Measurements from ENCODE around the gene EPHA10. TPM values are rescaled to one million over a fixed set of nuclear protein-coding genes. Genes with fewer than 3 reads are reported as not detected.
A peak's percentile ranks its signal among the peaks of the same experiment; 100 is the strongest.

EPHA10 gene
- not detected for total RNA-seq

- Histone ChIP-seq H3K4me3 (ENCODE audit: low read length in 3 of 3) (no peak within 1 kb of the TSS), H3K9me3 (ENCODE audit: control insufficient read depth in 3 of 3, low read length in 3 of 3) (no peaks in the 10 kb centered on the region), H3K9ac (ENCODE audit: low read depth in 1 of 3, low read length in 3 of 3) (no peak within 1 kb of the TSS), H3K4me1 (ENCODE audit: control insufficient read depth in 3 of 3, insufficient read depth in 3 of 3, low read length in 3 of 3) (no peaks in the 10 kb centered on the region), H3K27me3 (ENCODE audit: control insufficient read depth in 3 of 3, insufficient read depth in 3 of 3, low read length in 3 of 3) (peaks cover 68 to 83% (median 72%) of the 10 kb centered on the region in 3 donors), H3K27ac (ENCODE audit: low read depth, low read length) (no peak within 1 kb of the TSS), H3K36me3 (ENCODE audit: control insufficient read depth in 3 of 3, insufficient read depth in 3 of 3, low read length in 3 of 3) (no peaks in the 10 kb centered on the region)
Measured at GRCh38 chr1:37764888-37765441, at the start of gene EPHA10. EPHA10 (minus strand) TSS chr1:37765120; CDS start chr1:37765066, 54 bp downstream.

- Histone ChIP-seq H3K36me3 (ENCODE audit: control insufficient read depth in 3 of 3, insufficient read depth in 3 of 3, low read length in 3 of 3) (peaks cover 12 to 27% (median 23%) of the 10 kb centered on the region in 3 donors), H3K9ac (ENCODE audit: low read depth in 1 of 3, low read length in 3 of 3) (peak overlapping the region in 2 of 3 donors; percentile 59 to 78), H3K4me3 (ENCODE audit: low read length in 3 of 3) (peak overlapping the region in 1 of 3 donors; percentile 26), H3K9me3 (ENCODE audit: control insufficient read depth in 3 of 3, low read length in 3 of 3) (no peaks in the 10 kb centered on the region), H3K27ac (ENCODE audit: low read depth, low read length) (peak overlapping the region; percentile 5), H3K4me1 (ENCODE audit: control insufficient read depth in 3 of 3, insufficient read depth in 3 of 3, low read length in 3 of 3) (peaks cover 21 to 25% (median 24%) of the 10 kb centered on the region in 3 donors), H3K27me3 (ENCODE audit: control insufficient read depth in 3 of 3, insufficient read depth in 3 of 3, low read length in 3 of 3) (no peaks in the 10 kb centered on the region)
Measured at GRCh38 chr1:37814252-37814651, 49.3 kb upstream of the EPHA10 start.

- Histone ChIP-seq H3K36me3 (ENCODE audit: control insufficient read depth in 3 of 3, insufficient read depth in 3 of 3, low read length in 3 of 3) (peaks cover 12 to 27% (median 23%) of the 10 kb centered on the region in 3 donors), H3K4me1 (ENCODE audit: control insufficient read depth in 3 of 3, insufficient read depth in 3 of 3, low read length in 3 of 3) (peaks cover 27 to 31% (median 30%) of the 10 kb centered on the region in 3 donors), H3K9ac (ENCODE audit: low read depth in 1 of 3, low read length in 3 of 3) (peak overlapping the region in 2 of 3 donors; percentile 59 to 78), H3K27me3 (ENCODE audit: control insufficient read depth in 3 of 3, insufficient read depth in 3 of 3, low read length in 3 of 3) (no peaks in the 10 kb centered on the region), H3K27ac (ENCODE audit: low read depth, low read length) (no peak overlapping the region), H3K9me3 (ENCODE audit: control insufficient read depth in 3 of 3, low read length in 3 of 3) (no peaks in the 10 kb centered on the region), H3K4me3 (ENCODE audit: low read length in 3 of 3) (no peak overlapping the region)
Measured at GRCh38 chr1:37813529-37814145, 48.7 kb upstream of the EPHA10 start.

GRCh38 chr1:37811027-37811655 is 46.2 kb upstream of the EPHA10 start:
- H3K27ac ChIP-seq (ENCODE audit: low read depth, low read length), result no peak overlapping the region
- H3K27me3 ChIP-seq (ENCODE audit: control insufficient read depth in 3 of 3, insufficient read depth in 3 of 3, low read length in 3 of 3), result no peaks in the 10 kb centered on the region
- no peak overlapping the region for H3K9ac ChIP-seq (ENCODE audit: low read depth in 1 of 3, low read length in 3 of 3)
- H3K4me3 ChIP-seq (ENCODE audit: low read length in 3 of 3), result no peak overlapping the region
- H3K9me3 ChIP-seq (ENCODE audit: control insufficient read depth in 3 of 3, low read length in 3 of 3), result no peaks in the 10 kb centered on the region
- H3K4me1 ChIP-seq (ENCODE audit: control insufficient read depth in 3 of 3, insufficient read depth in 3 of 3, low read length in 3 of 3), result peaks cover 34 to 40% (median 39%) of the 10 kb centered on the region in 3 donors
- peaks cover 17 to 25% (median 19%) of the 10 kb centered on the region in 3 donors for H3K36me3 ChIP-seq (ENCODE audit: control insufficient read depth in 3 of 3, insufficient read depth in 3 of 3, low read length in 3 of 3)

GRCh38 chr1:37809942-37810341 is 45.0 kb upstream of the EPHA10 start:
- no peak overlapping the region for H3K4me3 ChIP-seq (ENCODE audit: low read length in 3 of 3)
- no peaks in the 10 kb centered on the region for H3K27me3 ChIP-seq (ENCODE audit: control insufficient read depth in 3 of 3, insufficient read depth in 3 of 3, low read length in 3 of 3)
- no peak overlapping the region for H3K27ac ChIP-seq (ENCODE audit: low read depth, low read length)
- H3K36me3 ChIP-seq (ENCODE audit: control insufficient read depth in 3 of 3, insufficient read depth in 3 of 3, low read length in 3 of 3), result peaks cover 18 to 24% (median 20%) of the 10 kb centered on the region in 3 donors
- peaks cover 33 to 40% (median 38%) of the 10 kb centered on the region in 3 donors for H3K4me1 ChIP-seq (ENCODE audit: control insufficient read depth in 3 of 3, insufficient read depth in 3 of 3, low read length in 3 of 3)
- H3K9me3 ChIP-seq (ENCODE audit: control insufficient read depth in 3 of 3, low read length in 3 of 3), result no peaks in the 10 kb centered on the region
- H3K9ac ChIP-seq (ENCODE audit: low read depth in 1 of 3, low read length in 3 of 3), result no peak overlapping the region

GRCh38 chr1:37808369-37809319 is 43.7 kb upstream of the EPHA10 start:
- Histone ChIP-seq H3K4me1 (ENCODE audit: control insufficient read depth in 3 of 3, insufficient read depth in 3 of 3, low read length in 3 of 3) (peaks cover 22 to 28% (median 27%) of the 10 kb centered on the region in 3 donors), H3K9me3 (ENCODE audit: control insufficient read depth in 3 of 3, low read length in 3 of 3) (no peaks in the 10 kb centered on the region), H3K4me3 (ENCODE audit: low read length in 3 of 3) (peak overlapping the region; percentile 74 to 92 (median 86)), H3K36me3 (ENCODE audit: control insufficient read depth in 3 of 3, insufficient read depth in 3 of 3, low read length in 3 of 3) (peaks cover 27 to 32% (median 32%) of the 10 kb centered on the region in 3 donors), H3K27me3 (ENCODE audit: control insufficient read depth in 3 of 3, insufficient read depth in 3 of 3, low read length in 3 of 3) (no peaks in the 10 kb centered on the region), H3K9ac (ENCODE audit: low read depth in 1 of 3, low read length in 3 of 3) (peak overlapping the region; percentile 63 to 94 (median 78)), H3K27ac (ENCODE audit: low read depth, low read length) (peak overlapping the region; percentile 89)

GRCh38 chr1:37807555-37808368 is 42.8 kb upstream of the EPHA10 start, which contains the start of the genes C1orf122 and YRDC:
C1orf122 (plus strand) TSS chr1:37807790; CDS start chr1:37808405, 615 bp downstream.
YRDC (minus strand) TSS chr1:37808208; CDS start chr1:37808180, 28 bp downstream.
- Histone ChIP-seq H3K36me3 (ENCODE audit: control insufficient read depth in 3 of 3, insufficient read depth in 3 of 3, low read length in 3 of 3) (peaks cover 35 to 39% (median 39%) of the 10 kb centered on the region in 3 donors), H3K4me1 (ENCODE audit: control insufficient read depth in 3 of 3, insufficient read depth in 3 of 3, low read length in 3 of 3) (peaks cover 17 to 23% (median 22%) of the 10 kb centered on the region in 3 donors), H3K4me3 (ENCODE audit: low read length in 3 of 3) (peak within 1 kb of the TSS; percentile 74 to 92 (median 86)), H3K9me3 (ENCODE audit: control insufficient read depth in 3 of 3, low read length in 3 of 3) (no peaks in the 10 kb centered on the region), H3K27me3 (ENCODE audit: control insufficient read depth in 3 of 3, insufficient read depth in 3 of 3, low read length in 3 of 3) (no peaks in the 10 kb centered on the region), H3K9ac (ENCODE audit: low read depth in 1 of 3, low read length in 3 of 3) (peak within 1 kb of the TSS; percentile 82 to 94 (median 93)), H3K27ac (ENCODE audit: low read depth, low read length) (peak within 1 kb of the TSS; percentile 89)

GRCh38 chr1:37807220-37807554 is 42.3 kb upstream of the EPHA10 start:
- H3K4me3 ChIP-seq (ENCODE audit: low read length in 3 of 3), result peak overlapping the region; percentile 74 to 92 (median 86)
- peaks cover 17 to 23% (median 22%) of the 10 kb centered on the region in 3 donors for H3K4me1 ChIP-seq (ENCODE audit: control insufficient read depth in 3 of 3, insufficient read depth in 3 of 3, low read length in 3 of 3)
- H3K27me3 ChIP-seq (ENCODE audit: control insufficient read depth in 3 of 3, insufficient read depth in 3 of 3, low read length in 3 of 3), result no peaks in the 10 kb centered on the region
- no peaks in the 10 kb centered on the region for H3K9me3 ChIP-seq (ENCODE audit: control insufficient read depth in 3 of 3, low read length in 3 of 3)
- H3K9ac ChIP-seq (ENCODE audit: low read depth in 1 of 3, low read length in 3 of 3), result peak overlapping the region; percentile 82 to 94 (median 93)
- H3K27ac ChIP-seq (ENCODE audit: low read depth, low read length), result peak overlapping the region; percentile 80
- H3K36me3 ChIP-seq (ENCODE audit: control insufficient read depth in 3 of 3, insufficient read depth in 3 of 3, low read length in 3 of 3), result peaks cover 41 to 44% (median 43%) of the 10 kb centered on the region in 3 donors

- no peak overlapping the region for H3K9ac ChIP-seq (ENCODE audit: low read depth in 1 of 3, low read length in 3 of 3)
- no peak overlapping the region for H3K4me3 ChIP-seq (ENCODE audit: low read length in 3 of 3)
- no peaks in the 10 kb centered on the region for H3K9me3 ChIP-seq (ENCODE audit: control insufficient read depth in 3 of 3, low read length in 3 of 3)
- peaks cover 9 to 11% (median 9%) of the 10 kb centered on the region in 3 donors for H3K4me1 ChIP-seq (ENCODE audit: control insufficient read depth in 3 of 3, insufficient read depth in 3 of 3, low read length in 3 of 3)
- H3K27ac ChIP-seq (ENCODE audit: low read depth, low read length), result no peak overlapping the region
- H3K27me3 ChIP-seq (ENCODE audit: control insufficient read depth in 3 of 3, insufficient read depth in 3 of 3, low read length in 3 of 3), result no peaks in the 10 kb centered on the region
- peaks cover 55 to 69% (median 58%) of the 10 kb centered on the region in 3 donors for H3K36me3 ChIP-seq (ENCODE audit: control insufficient read depth in 3 of 3, insufficient read depth in 3 of 3, low read length in 3 of 3)
Measured at GRCh38 chr1:37802439-37802838, 37.5 kb upstream of the EPHA10 start.
